DND-41 (cell line): ENCODE measurements around the gene CENPU.

Experiments used
- EZH2 ChIP-seq: IDR thresholded peaks from 3 replicates; pipeline ENCODE4 v1.6.1; 2012; ENCODE audit warnings: borderline replicate concordance, low read depth, mild to moderate bottlenecking, moderate library complexity, low read length, inconsistent platforms; ENCODE audit not compliant: severe bottlenecking
- TF ChIP-seq, protein P1 (sequence below): IDR thresholded peaks from 2 replicates; pipeline ENCODE4 v1.5.1; 2012; ENCODE audit warnings: borderline replicate concordance, low read length, moderate library complexity, mild to moderate bottlenecking; ENCODE audit not compliant: poor library complexity, severe bottlenecking; ENCODE audit errors: extremely low read depth

DNA sequence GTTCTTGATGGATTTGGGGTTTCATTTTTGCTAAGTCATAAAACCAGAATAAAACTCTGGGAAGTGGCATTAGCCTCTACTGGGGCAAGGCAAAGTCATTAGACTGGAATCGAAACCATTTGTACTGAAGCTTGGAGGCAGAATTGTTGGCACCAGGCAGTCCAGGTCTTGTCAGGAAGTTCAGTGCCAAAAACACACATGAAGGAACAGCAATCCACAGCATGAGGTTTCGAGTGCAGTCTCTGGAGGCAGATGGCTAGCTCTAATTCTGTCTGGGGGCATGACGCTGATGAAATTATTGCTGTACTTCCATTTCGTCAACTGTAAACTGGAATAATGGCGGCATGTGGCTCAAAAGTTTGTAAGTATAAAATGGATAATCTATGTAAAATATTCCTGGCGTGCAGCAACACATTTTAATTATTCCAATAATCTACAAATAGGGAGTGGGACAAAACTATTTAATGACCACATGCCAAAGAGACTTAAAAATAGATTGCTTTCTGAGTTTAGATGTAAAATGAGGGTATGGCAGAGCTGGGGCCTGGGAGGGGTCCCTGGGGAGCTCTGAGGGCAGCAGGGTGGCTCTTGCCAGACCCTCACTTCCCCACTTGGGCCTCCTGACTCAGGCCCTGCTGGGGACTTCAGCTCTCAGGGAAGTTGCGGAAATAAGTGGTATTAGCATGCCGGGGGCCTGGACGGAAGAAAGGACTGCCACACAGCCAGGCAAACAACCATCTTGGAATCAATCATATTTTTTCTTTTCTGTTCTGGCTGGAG is 18.8 kb upstream of the CENPU start:
- TF ChIP-seq EZH2: no peak
- TF ChIP-seq, protein P1, sequence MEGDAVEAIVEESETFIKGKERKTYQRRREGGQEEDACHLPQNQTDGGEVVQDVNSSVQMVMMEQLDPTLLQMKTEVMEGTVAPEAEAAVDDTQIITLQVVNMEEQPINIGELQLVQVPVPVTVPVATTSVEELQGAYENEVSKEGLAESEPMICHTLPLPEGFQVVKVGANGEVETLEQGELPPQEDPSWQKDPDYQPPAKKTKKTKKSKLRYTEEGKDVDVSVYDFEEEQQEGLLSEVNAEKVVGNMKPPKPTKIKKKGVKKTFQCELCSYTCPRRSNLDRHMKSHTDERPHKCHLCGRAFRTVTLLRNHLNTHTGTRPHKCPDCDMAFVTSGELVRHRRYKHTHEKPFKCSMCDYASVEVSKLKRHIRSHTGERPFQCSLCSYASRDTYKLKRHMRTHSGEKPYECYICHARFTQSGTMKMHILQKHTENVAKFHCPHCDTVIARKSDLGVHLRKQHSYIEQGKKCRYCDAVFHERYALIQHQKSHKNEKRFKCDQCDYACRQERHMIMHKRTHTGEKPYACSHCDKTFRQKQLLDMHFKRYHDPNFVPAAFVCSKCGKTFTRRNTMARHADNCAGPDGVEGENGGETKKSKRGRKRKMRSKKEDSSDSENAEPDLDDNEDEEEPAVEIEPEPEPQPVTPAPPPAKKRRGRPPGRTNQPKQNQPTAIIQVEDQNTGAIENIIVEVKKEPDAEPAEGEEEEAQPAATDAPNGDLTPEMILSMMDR: no peak
